Ishikawa (cell line): Measurements from ENCODE around the gene SUN1.

ENCODE experiments used
- CEBPB ChIP-seq: IDR thresholded peaks from 2 replicates; pipeline ENCODE4 v1.6.1; 2012
- CREB1 ChIP-seq: IDR thresholded peaks from 2 replicates; pipeline ENCODE4 v1.6.1; 2012; ENCODE audit warnings: low read depth
- EGR1 ChIP-seq: IDR thresholded peaks from 2 replicates; pipeline ENCODE4 v1.6.1; 2012
- EP300 ChIP-seq: IDR thresholded peaks from 2 replicates; pipeline ENCODE4 v1.6.1; 2012; ENCODE audit warnings: borderline replicate concordance
- FOXM1 ChIP-seq: IDR thresholded peaks from 2 replicates; pipeline ENCODE4 v1.6.1; 2012; ENCODE audit warnings: low read depth, borderline replicate concordance
- NFIC ChIP-seq: IDR thresholded peaks from 2 replicates; pipeline ENCODE4 v1.6.1; 2012
- RAD21 ChIP-seq: IDR thresholded peaks from 2 replicates; pipeline ENCODE4 v1.6.1; 2012; ENCODE audit warnings: low read depth
- TAF1 ChIP-seq: IDR thresholded peaks from 2 replicates; pipeline ENCODE4 v1.6.1; 2012; ENCODE audit warnings: low read depth, mild to moderate bottlenecking
- TCF12 ChIP-seq: IDR thresholded peaks from 2 replicates; pipeline ENCODE4 v1.6.1; 2012; ENCODE audit warnings: low read depth
- TEAD4 ChIP-seq: IDR thresholded peaks from 2 replicates; pipeline ENCODE4 v1.6.1; 2012
- ZBTB7A ChIP-seq: IDR thresholded peaks from 2 replicates; pipeline ENCODE4 v1.6.1; 2012; ENCODE audit warnings: low read depth
- TF ChIP-seq, protein P1 (sequence below): IDR thresholded peaks from 2 replicates; pipeline ENCODE4 v1.6.1; 2012
- TF ChIP-seq, protein P2 (sequence below): IDR thresholded peaks from 2 replicates; pipeline ENCODE4 v1.6.1; 2012; ENCODE audit warnings: low read depth, mild to moderate bottlenecking
- TF ChIP-seq, protein P3 (sequence below): IDR thresholded peaks from 2 replicates; pipeline ENCODE4 v1.6.1; 2012

DNA sequence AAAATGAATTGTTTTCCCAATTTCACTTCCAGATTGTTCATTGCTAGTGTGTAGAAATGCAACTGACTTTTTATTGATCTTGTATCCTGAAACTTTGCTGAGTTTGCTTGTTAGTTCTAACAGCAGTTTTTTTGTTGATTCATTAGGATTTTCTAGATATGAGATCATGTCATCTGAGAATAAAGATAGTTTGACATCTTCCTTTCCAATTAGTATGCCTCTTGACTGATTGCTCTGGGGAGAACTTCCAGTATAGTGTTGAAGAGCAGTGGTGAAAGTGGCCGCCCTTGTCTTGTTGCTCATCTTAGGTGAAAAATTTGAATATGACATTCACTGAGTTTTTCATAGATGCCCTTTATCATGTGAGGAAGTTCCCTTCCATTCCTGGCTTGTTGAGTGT, 11.9 kb upstream of the SUN1 start:
- TF ChIP-seq, protein P1, sequence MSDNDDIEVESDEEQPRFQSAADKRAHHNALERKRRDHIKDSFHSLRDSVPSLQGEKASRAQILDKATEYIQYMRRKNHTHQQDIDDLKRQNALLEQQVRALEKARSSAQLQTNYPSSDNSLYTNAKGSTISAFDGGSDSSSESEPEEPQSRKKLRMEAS = no peak
- TF ChIP-seq ZBTB7A = no peak
- TF ChIP-seq EP300 = no peak
- no peak for TF ChIP-seq RAD21
- TF ChIP-seq CREB1 = no peak
- TF ChIP-seq, protein P2, sequence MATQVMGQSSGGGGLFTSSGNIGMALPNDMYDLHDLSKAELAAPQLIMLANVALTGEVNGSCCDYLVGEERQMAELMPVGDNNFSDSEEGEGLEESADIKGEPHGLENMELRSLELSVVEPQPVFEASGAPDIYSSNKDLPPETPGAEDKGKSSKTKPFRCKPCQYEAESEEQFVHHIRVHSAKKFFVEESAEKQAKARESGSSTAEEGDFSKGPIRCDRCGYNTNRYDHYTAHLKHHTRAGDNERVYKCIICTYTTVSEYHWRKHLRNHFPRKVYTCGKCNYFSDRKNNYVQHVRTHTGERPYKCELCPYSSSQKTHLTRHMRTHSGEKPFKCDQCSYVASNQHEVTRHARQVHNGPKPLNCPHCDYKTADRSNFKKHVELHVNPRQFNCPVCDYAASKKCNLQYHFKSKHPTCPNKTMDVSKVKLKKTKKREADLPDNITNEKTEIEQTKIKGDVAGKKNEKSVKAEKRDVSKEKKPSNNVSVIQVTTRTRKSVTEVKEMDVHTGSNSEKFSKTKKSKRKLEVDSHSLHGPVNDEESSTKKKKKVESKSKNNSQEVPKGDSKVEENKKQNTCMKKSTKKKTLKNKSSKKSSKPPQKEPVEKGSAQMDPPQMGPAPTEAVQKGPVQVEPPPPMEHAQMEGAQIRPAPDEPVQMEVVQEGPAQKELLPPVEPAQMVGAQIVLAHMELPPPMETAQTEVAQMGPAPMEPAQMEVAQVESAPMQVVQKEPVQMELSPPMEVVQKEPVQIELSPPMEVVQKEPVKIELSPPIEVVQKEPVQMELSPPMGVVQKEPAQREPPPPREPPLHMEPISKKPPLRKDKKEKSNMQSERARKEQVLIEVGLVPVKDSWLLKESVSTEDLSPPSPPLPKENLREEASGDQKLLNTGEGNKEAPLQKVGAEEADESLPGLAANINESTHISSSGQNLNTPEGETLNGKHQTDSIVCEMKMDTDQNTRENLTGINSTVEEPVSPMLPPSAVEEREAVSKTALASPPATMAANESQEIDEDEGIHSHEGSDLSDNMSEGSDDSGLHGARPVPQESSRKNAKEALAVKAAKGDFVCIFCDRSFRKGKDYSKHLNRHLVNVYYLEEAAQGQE = no peak
- no peak for TF ChIP-seq TAF1
- TF ChIP-seq, protein P3, sequence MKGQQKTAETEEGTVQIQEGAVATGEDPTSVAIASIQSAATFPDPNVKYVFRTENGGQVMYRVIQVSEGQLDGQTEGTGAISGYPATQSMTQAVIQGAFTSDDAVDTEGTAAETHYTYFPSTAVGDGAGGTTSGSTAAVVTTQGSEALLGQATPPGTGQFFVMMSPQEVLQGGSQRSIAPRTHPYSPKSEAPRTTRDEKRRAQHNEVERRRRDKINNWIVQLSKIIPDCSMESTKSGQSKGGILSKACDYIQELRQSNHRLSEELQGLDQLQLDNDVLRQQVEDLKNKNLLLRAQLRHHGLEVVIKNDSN = no peak
- TF ChIP-seq FOXM1 = no peak
- no peak for TF ChIP-seq TCF12
- TF ChIP-seq CEBPB = no peak
- no peak for TF ChIP-seq EGR1
- TF ChIP-seq NFIC = no peak
- no peak for TF ChIP-seq TEAD4
